NCI-H1092 (cell line): Measurements from ENCODE around the gene TTLL12.

Experiments used
- DNase-seq: peaks from one replicate; lab custom pipeline; 2025; lab: John Stamatoyannopoulos, UW

TTLL12 gene

DNA sequence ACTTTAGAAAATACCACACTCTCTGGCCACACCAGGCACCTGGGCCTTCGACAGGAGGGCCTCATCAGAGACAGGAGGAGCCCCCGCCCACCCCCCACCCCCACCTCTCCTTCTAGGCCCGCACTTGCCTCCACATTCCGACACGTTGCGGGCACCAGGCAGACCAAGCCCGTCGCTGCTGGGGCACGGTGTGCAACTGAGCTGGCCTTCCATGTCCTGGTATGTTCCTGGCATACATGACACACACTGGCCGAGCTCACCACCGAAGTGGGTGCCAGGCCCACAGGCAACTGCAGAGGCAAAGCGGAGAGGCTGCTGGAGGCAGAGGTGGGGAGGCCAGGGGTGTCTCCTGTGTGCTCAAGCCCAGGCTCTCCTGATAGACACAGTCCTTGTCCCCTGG lies 27.0 kb upstream of the TTLL12 start:
- no peak for DNase-seq

DNA sequence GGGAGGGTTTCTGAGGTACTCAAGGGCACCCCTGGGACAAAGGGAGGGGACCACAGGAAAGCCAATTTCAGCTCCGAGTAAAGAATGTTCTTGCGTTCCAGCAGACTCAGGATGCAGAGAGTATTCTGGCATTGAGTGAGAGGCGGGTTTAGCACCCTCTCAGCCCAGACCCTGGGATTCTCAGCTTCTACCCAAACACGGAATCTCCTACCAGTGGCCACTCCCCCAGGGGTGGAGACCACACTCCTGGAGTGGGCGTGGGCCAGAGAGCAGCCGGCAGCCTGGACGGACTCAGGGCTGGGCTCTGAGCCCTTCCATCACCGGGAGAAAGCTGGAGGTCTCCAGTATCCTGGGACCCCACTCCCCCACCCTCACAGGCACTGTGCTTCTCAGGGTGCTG lies 26.1 kb upstream of the TTLL12 start:
- no peak for DNase-seq

DNA sequence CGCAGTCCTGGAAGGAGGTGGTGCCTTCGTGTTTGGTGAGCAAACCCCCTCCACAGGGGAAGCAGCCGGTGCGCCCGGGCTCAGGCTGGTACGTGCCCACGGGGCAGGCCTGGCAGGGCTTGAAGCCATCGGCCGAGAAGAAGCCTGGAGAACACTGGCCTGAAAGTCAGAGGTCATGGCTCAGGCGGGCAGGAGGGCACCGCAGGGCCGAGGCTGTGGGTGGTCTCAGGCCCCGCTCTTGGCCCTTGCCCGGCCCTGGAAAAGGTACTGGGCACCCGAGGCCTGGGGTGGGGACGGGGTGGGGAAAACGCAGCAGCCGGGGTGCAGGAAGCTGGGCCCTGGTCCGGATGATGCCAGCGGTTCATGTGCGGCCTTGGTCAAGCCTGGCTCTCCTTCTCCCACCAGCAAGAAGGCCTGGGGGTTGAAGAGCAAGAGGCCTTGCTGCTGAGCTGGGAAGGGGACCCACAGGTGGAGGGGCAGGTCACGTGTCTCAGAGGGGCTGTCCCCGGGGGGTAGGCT lies 25.6 kb upstream of the TTLL12 start:
- no peak for DNase-seq

DNA sequence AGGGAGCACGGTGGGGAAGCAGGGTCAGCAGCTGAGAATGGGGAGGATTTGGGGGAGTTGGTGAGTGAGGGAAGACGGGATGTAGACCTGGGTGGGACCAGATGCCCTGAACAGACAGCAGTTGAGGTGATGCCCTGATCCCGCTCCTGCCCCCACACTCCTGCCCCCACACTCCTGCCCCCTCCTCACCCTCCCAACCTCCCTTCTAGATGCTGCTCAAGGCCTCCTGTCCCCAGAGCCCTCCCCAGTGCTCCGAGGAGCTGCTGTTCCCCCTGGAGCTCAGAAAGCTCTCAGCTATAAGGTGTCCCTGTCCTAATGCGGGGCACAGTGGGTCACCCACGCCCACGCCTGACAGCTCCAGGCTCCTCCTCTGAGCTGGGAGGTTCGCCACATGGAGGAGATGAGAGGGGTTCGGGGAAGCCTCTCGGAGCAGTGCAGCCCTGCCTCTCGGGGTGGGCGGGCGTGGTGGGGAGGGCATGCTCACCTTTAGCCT lies 25.1 kb upstream of the TTLL12 start:
- DNase-seq: no peak

DNA sequence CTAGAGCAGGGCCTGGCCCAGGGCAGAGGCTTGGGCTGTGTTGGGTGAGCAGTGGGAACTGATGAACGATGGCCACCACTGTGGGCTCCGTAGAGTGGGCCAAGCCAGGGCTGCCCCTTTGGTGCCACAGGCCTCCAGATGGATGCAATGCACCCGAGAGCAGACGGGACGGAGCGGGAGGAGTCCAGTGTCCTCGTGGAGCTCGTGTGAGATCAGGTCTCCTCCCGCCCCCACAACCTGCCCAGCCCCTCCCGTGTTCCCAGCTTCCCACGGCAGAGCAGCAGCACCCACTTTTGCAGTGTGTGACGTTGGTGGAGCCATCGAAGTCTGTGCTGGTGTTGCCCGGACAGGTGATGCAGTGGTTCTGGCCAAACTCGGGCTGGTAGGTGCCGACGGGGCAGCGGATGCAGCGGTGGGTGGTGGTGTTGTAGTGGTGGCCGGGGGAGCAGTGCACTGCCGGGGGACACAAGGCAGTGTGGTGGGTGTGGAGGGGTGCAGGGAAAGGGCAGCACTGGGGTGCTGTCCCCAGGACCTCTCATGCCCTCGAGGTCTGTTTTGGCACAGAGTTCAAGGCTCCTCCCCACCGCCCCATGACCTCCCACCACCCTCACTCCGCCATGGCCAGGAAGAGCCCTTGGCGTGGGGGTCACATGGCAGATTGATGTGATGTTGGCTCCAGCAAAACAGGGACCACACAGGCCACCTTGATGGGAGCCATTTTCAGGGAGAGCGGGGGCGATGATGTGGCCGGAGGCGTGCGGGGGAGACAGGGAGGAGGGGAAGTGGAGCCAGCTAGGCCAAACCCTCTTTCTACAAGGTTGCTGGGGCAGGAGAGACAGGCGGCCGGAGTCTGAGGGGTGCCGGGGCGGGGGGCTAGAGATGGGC lies 23.9 kb upstream of the TTLL12 start:
- no peak for DNase-seq

DNA sequence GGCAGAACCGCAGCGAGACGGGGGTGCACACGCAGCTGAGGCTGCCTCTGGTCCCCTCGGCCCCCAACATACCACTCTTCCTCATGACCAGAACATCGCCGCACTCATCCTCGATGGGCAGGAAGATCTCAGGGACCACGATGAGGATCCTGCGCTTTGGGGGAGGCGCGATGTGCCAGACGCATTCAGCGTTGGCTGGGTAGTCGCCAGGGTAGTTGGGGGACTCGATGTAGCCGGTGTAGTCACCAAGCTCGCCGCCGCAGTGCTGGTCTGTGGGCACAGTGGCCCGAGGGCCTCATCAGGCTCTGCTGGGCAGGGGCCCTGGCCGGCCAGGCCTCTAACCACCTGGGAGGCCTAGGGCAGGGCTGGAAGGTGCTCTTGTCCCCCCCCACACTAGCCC lies 23.0 kb upstream of the TTLL12 start:
- no peak for DNase-seq

DNA sequence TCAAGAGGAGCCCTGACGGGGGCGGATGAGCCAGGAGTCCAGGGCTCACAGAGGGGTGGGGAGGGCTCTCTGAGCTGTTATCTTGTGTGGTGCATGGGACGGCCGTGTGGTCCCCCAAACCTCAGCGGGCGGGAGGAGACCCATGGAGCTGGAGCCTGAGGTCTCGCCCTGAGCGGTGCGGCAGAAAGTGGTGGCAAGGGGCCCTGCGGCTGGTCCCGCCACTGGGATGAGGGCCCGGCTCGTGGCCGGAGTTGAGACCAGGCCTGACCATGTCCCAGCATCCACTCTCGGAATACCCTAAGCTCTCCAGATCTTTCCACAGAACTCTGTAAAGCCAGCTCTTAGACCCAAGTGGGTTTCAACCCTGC lies 22.6 kb upstream of the TTLL12 start:
- DNase-seq: no peak

DNA sequence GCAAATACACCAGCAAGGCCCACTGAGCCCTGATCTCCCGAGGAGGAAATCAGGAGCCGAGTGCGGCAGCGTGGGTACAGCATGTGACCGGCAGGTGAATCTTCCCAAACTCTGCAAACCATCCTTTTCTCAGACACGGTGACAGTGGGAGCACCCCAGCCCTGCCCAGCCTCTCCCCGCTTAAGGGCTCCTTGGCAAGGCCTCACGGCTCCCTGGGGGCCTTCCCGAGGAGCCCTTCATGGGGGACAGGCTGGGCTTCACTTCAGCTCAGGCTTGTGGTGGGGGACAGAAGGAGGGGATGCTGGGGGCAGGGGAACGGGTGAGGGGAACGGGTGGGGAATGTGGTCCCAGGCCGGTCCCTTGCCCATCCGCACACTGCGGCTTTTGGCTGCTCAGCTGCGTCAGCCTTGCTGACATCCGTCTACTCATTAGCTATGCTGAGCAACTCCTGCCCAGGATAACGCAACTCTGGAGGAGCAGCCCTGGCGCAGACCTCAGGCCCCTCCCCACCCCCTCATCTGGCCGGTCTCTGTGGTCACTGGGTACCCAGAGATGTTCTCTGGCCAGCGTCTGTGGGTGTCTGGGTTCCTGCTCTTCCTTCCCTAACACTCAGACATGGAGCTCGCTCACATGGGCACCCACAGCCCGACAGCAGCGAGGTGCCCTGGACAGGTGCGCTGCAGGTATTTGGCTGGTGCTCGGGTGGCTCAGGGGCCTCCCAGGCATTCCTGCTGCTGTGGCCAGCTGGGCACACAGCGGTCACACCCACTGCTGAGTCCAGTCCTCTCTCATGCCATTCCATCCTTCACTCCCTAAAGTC lies 22.0 kb upstream of the TTLL12 start:
- no peak for DNase-seq

DNA sequence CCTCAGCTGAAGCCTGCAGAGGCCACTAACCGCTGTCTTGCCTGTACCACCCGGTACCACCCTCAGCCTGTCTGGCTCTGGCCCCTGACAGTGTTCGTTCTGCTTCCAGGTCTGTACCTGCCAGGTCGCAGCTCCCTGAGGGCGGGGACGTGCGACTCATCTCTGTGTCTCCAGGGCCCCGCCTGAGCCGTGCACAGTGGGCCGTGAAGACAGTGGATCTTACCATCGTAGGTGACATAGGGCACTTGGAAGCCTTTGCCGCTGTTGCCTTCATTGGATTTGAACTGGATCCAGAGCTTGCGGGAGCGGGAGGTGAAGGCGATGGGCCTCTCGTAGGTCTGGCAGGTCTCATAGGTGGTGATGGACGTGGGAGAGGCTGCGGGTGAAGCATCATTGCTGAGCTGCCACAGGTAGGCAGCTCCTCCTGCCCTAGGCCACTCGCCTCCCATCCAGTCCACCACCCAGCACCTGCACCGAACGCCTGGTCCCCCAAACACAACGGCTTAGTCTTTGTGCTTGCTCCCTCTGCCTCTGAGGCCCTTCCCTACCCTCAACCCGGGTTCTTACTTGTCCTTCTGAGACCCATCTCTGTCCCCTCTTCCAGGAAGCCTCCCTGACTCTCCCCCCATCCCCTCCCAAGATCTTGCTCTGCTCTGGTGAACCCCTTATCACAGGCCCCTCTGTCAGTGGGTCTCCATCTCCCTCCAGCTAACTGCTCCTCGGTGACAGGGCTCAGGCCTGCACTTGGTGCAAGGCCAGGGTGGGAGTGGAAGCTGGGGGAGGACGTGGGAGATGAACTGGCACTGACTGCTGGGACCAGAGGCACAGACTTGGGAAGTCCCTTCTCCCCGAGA lies 21.1 kb upstream of the TTLL12 start:
- no peak for DNase-seq

DNA sequence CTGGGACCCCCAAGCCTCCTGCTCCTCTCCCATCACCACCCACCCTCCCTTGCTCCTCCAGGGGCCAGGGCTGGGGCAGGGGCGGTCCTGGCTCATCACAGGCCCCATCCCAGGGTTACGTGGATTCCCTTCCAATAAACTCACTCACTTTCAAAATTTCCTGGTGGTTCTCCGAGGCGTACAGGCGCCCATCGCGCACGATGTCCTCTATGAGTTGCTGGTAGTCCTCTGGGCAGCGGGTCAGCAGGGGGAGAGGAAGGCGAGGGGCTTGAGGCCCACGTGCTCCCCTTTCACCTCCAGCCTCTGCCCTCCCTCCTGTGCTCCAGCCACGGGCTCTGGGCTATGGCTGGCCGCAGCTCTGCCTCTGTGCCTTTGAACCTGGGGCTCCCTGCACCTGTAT lies 20.5 kb upstream of the TTLL12 start:
- DNase-seq: no peak

DNA sequence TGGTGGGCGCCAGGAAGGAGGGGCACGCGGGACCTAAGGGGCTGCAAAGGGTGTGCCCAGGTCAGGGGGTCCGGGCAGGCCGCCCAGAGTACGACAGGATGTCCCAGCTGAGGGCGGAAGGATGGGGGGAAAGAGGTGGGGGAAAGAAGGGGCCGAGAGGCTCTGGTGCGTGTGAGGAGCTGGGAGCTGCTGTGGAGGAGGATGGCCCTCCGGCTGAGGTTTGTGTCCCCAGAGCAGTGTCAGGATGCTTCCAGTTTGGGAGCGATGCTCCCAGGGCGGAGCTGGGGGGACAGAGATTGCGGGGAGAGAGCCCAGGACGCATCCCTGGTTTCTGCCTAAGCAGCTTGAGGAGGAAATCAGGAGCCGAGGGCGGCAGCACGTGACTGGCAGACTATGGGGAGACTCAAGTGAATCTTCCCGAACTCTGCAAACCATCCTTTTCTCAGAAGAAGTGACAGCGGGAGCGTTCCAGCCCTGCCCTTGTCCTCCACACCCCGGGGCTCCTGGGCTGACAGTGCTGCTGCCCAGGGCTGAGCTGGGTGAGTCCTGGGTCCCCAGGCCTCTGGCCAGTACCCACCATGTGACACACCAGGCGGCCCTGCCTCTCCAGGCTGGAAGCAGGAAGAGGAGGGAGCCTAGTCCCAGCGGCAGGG lies 19.7 kb upstream of the TTLL12 start:
- no peak for DNase-seq

DNA sequence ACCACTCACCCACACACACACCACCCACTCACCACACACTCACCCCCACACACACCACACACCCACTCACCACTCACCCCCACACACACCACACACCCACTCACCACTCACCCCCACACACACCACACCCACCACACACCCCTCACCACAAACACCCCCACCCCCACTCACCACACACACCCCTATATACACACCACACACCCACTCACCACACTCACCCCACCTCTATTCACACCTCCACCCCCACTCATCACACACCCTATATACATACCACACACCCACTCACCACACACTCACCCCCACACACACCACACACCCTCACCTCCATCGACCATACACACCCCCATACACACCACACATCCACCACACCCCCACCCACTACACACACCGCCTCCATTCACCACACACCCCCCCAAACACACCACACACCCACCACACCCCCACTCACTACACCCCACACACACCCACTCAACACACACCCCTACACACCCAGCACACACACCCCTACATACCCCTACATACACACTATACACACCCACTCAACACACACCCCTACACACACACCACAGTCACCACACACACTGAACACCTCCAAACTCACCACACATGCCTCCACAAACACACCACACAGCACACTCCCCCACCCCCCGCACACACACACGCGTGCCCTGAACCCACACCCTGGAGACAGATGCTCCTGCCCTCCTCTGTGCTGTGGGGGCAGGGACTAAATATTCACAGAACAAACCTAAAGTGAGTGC lies 19.0 kb upstream of the TTLL12 start:
- DNase-seq: no peak

DNA sequence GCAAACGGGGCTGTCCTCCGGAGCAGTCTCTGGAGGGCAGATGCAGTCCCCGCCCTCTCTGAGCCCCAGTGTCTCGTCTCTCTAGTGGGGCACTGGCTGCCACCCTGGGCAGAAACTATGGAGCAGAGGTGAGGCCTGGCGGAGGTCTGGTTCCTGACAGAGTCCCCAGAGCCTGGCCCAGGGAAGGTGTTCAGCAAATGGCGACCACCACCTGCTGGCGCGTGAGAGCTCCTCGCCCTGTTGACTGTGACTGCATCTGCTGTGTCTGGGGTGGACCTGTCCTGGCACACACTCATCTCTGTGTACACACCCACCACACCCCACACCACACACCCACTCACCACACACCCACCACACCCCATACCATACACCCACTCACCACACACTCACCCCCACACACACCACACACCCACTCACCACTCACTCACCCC lies 18.3 kb upstream of the TTLL12 start:
- DNase-seq: no peak

DNA sequence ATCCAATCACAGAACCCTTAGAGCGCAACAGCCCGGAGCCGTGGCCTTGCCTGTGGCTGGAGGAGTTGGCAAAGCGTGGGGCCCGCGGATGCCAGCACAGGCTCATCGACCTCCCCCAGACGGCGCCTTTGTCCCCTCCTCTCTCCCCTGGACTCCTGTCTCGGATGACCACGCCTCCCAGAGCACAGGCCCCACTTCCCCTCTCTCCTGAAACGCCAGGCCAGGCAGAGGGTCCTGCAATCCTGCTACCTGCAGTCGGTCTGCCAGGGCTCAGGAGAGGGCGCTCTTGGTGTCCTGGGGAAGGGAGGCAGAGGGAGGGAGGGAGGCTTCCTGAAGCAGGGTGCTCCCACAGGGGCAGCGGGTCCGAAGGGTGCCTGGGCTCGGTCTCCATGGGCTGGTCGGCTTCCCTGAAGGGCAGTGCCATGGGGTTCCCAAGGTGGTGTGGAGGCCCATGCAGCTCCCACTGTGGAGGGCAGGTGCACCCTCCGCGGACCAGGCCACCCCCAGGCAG lies 16.6 kb upstream of the TTLL12 start:
- no peak for DNase-seq

DNA sequence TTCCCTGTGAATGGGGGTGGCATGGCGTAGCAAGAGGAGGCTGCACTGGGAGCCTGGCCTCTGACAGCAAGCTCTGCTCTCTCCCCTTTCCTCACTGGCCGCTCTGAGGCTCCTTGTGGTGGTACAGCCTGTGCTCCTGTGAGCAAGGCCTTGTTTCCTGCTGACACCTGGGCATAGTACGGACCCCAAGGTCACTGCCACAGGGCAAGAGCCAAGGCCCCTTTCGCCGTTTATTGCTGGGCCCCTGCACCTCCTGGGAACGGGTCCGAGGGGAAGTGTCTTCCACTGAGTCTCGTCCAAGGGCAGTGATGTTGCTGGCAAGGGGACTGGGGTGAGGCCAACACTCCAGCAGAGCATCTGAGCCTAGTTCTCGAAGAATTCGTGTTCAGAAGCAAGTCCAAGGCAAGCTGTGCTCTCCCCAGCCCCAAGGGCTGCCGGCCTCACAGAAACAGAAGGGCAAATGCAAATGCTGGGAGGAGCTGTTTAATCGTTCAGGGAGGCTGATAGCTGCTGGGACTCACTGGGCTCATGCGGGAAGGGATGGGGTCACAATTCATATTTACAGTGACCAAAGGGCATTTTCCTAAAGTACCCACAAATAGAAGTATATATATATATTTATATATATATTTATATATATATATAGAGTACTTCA lies 15.9 kb upstream of the TTLL12 start:
- no peak for DNase-seq

DNA sequence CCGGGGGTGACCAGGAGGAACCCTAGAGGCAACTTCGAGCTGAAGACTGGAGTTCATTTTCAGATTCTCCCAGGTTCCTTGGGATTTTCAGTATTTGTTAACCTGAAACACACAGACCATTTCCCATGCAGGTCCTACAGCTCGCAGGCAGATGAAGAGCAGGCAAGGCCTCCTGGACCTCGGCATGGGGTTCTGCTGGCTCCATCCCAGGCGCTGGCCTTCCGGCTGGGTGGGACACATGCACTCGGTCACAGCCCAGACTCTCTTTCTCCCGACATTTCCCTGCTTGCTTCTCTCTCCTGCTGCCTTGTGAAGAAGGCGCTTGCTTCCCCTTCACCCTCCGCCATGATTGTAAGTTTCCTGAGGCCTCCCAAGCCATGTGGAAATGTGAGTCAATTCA lies 15.4 kb upstream of the TTLL12 start:
- DNase-seq: no peak

DNA sequence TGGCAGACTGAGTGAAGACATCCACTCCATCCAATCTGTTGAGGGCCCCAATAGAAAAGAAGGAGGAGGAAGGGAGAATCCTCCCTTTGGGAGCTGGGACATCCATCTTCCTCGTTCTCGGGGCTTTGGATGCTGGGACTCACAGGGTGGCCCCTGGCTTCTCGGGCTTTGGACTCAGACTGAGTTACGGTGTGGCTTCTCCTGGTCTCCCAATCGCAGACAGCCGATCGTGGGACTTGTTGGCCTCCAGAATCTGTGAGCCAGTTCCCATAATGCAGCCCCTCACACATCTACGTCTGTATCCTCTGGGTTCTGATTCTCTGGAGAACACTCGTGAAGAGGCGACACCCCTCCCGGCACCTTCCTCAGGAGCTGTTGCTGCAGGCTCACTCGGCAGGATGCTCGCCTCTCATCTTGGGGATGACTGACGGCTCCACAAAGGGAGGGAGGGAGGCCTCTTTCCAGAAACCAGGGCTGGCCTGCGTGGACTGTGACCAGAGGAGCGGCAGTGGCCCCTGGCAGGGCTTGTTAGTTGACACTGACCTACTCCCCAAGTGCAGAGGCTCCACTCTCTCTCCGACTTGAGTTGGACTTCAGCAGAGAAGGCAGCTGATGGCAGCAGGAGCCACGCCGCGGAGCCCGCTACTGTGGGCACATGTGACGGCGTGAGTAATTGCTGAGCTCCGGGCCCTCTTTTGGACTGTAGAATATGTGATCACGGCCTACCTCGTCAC lies 14.7 kb upstream of the TTLL12 start:
- no peak for DNase-seq

DNA sequence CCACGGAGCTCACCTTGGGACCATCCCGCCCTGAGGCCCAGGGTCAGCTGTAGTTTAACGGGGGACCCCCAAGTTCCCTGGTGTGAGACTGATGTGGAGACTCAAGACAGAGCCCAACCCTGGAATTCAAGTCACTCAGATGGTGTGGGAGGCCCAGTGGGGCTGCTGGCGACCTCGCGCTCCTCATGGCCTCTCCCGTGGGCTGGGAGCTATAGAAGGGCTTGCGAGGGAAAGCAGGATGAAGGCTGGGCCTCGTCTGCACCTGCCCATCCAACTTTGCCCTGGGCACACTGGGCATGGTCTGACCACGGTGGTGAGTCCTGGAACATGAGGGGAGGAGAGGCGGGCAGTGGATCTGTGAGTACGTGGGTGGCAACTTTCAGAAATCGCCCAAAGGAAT lies 13.6 kb upstream of the TTLL12 start:
- no peak for DNase-seq

DNA sequence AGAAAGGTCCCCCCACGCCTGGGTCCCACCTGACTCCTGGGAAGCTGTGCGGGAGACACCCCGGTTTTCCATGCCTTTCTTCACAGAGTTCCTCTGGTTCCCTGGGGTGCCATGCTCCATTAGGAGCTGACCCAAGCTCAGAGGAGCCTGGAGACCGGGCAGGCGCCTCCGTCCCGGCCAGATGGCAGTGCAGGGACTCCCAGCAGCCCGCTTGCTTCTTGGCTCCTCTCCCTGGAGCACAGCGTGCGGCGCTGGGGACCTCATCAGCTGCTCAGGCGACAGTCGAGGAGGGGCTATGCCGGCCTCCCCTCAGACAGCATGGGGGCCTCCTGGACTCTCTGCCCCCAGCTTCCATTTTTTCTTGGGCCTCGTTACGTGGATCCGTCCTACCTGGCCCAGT lies 13.1 kb upstream of the TTLL12 start:
- DNase-seq: no peak
